Keratinocyte (primary cell): ENCODE measurements around the gene DEPDC1.

Source experiments
- CTCF ChIP-seq, 3 experiments: IDR thresholded peaks in 1 of 3; conservative IDR thresholded peaks in 1 of 3; optimal IDR thresholded peaks in 1 of 3; 2 replicates in 2 of 3; 3 replicates in 1 of 3; pipeline versions ENCODE3 to v1.5.1; 2011; ENCODE audit warnings: low read length in 3 of 3, mild to moderate bottlenecking in 3 of 3, moderate library complexity in 2 of 3, control low read depth in 1 of 3, inconsistent platforms in 1 of 3; ENCODE audit not compliant: insufficient read depth in 2 of 3; ENCODE audit errors: extremely low read depth in 1 of 3
- EZH2 ChIP-seq: IDR thresholded peaks from one replicate; pipeline ENCODE4 v1.6.1; 2012; ENCODE audit warnings: inconsistent platforms, mild to moderate bottlenecking, low read length, moderate library complexity

GRCh38 chr1:68495532-68495931 is 1.4 kb downstream of the DEPDC1 start:
- TF ChIP-seq CTCF (optimal IDR thresholded peaks at IDR 0.05 in 1 of 3, IDR thresholded peaks at IDR 0.05 in 1 of 3, conservative IDR thresholded peaks at IDR 0.05 in 1 of 3; ENCODE audit: extremely low read depth in 1 of 3, insufficient read depth in 2 of 3, low read length in 3 of 3) (no peak), EZH2 (no peak)
